ENCODE measurements around the gene PRPS1.

DNA sequence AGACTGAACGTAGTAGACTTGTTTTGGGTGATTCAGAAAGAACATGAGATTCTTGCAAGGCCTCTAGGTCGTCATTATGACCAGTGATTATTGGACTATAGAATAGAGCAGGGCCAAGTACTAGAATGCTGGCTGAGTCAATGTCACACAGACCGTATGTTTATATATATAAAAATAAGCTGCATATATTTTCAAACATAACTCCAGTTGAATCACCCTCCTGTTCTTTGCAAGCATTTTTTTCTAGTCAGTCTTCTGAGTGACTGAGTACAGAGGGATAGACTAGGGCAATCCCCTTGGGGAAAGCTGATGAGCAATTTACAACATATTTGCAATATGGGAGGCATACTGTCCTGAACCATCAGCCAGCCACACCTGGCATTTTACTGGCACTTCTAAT is 48.4 kb upstream of the PRPS1 start:
- TF ChIP-seq GATA2 (IDR thresholded peaks at IDR 0.05; ENCODE audit: low read depth, low read length): no peak
- TF ChIP-seq GATA3 (IDR thresholded peaks at IDR 0.05; ENCODE audit: low read depth, low read length): no peak

Data from SH-SY5Y (cell line).